Lung microvascular endothelial cell (primary cell): ENCODE data around the gene PSMD12. TPM values are rescaled to one million over a fixed set of nuclear protein-coding genes. Genes with fewer than 3 reads are reported as not detected.
"Not testable (repeated sequence)": the region's sequence is repeated elsewhere in the genome, so short reads cannot be mapped to it uniquely, and the experiment has no call there.

Experiments
- DNase-seq, 2 donors: peaks; one replicate each; pipeline versions ENCODE4 v3.0.0 to v3.0.0-alpha.2; 2010; ENCODE audit warnings: low read depth in 2 of 2
- total RNA-seq: library from RNA; depleted of rRNA; stranded (reverse); fragments of >200 nt; gene quantifications from 2 replicates; pipeline ENCODE4 v1.2.1, GENCODE V29; 2014

The PSMD12 gene
- total RNA-seq = 16.6 and 21.0 TPM in 2 replicates

GRCh38 chr17:67366193-67367157 lies at the start of gene PSMD12:
Gene PSMD12 (minus strand): TSS chr17:67366577. CDS start chr17:67366519, 58 bp downstream.
- peak; percentile 93 to 95 for DNase-seq

DNA sequence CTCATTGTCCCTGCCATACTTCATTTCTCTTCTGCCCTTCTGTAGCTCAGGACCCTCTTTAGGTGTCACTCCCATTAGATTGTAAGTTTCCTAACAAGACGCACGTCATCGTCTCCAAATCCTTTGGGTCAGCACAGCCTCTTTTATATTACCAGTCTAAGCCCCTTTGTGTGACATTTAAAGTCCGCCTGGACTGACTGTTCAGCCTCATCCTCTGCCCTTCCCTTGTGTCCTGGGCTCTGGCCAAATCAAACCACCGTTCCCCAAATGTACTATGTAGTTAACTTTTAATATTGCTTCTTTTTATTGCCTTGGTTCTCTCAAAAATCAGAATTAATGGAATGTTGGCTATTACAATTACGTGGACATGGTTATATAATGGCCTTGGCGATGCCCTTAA lies 48.9 kb upstream of the PSMD12 start:
- DNase-seq = no peak

DNA sequence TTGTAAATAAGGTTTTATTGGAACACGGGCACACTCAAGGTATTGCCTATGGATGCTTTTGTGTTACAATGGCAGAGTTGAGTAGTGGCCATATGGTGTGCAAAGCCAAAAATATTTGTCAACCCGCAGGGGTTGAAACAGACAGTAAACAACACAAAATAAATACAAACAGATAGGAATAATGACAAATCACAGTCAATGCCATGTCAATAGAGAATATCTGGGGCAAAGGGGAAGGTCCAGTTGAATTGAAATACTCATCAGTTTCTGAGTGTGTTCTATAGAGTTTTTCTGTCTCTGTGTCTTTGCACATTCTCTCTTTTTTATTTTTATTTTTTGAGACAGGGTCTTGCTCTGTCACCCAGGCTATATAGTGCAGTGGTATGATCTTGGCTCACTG lies 48.2 kb upstream of the PSMD12 start:
- DNase-seq = no peak

- DNase-seq = no peak
These were observed 47.8 kb upstream of the PSMD12 start for GRCh38 chr17:67414130-67414529.

- no peak for DNase-seq
These were observed 47.0 kb upstream of the PSMD12 start for GRCh38 chr17:67413388-67413787.

DNA sequence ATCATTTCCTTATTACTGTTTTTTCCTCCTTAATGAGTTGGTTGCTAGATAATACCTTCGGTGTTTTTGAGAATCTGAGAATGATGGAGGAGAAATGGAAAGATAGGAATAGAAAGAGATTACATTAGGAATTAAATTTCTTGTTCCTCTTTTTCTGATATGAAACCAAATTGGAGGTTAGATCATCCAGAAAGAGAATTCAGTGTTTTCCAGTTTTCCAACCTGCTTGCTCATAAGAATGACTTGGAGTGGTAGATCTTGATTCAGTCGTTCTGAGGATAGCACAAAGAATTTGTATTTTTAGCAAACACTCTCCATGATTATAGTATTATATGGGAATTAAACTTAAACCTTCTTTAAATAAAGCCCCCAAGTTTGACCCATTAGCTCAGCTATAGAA lies 46.6 kb upstream of the PSMD12 start:
- DNase-seq = no peak

GRCh38 chr17:67412032-67412431 lies 45.7 kb upstream of the PSMD12 start:
- DNase-seq = no peak

- DNase-seq = no peak
These were observed 45.0 kb upstream of the PSMD12 start for GRCh38 chr17:67411397-67411796.

GRCh38 chr17:67408455-67408830 lies 42.1 kb upstream of the PSMD12 start:
- DNase-seq = not testable (repeated sequence)

DNA sequence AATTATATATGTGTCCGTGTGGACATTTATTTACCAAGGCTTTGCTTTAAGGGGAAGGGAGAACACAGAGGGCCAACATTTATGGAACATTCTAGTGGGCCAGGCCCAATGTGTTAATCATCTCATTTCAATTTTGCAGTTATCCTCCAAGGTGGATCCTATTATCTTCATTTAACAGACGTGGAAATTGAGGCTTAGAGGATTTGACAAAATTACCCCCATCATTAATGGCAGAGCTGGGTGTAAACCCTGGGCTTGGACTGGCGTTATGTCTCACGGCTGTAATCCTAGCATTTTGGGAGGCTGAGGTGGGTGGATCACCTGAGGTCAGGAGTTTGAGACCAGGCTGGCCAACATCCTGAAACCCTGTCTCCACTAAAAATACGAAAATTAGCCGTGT lies 37.1 kb upstream of the PSMD12 start:
- no peak for DNase-seq

DNA sequence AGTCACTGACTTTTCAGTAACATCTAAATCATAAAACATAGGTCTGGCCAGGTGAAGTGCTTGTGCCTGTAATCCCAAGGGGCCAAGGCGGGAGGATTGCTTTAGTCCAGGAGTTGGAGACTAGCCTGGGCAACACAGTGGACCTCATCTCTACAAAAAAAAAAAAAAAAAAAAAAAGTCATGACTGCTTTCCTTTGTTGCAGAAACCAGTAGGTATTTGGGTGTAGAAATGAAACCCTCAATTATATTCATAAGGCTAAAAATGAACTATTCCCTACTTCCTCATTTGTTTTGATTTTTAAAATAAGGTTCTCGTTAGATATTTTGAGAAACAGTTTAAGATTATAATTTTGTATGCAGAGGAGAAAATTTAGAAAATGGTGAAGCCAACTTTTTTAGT lies 36.7 kb upstream of the PSMD12 start:
- DNase-seq = no peak

DNA sequence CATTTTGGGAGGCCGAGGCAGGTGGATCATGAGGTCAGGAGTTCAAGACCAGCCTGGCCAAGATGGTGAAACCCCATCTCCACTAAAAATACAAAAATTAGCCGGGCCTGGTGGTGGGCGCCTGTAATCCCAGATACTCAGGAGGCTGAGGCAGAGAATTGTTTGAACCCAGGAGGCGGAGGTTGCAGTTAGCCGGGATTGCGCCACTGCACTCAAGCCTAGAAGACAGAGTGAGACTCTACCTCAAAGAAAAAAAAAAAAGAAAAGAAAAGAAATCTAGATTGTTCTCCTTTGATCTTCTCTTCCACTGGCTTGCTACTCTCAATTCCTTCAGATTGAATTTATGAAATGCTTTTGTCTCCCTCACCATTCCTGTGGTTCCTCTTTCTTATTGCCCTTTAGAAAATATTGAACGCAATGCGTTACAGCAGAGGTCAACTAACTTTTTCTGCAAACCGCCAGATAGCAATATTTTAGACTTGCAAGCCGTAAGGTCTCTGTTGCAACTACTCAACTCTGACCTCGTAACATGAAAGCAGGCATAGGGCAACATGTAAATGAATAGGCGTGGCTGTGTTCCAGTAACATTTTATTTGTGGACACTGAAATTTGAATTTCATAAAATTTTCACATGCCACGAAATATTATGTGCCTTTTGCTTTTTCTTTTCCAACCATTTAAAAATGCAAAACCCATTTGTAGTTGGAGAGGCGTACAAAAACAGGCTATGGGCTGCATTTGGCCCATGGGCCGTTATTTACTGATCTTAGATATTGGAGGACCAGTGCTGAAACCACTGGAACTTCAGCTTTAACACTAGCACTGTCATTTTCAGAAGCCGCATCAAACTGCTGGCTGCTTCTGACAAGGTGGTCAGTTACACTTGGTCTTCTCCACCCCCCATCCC lies 35.5 kb upstream of the PSMD12 start:
- DNase-seq = no peak

DNA sequence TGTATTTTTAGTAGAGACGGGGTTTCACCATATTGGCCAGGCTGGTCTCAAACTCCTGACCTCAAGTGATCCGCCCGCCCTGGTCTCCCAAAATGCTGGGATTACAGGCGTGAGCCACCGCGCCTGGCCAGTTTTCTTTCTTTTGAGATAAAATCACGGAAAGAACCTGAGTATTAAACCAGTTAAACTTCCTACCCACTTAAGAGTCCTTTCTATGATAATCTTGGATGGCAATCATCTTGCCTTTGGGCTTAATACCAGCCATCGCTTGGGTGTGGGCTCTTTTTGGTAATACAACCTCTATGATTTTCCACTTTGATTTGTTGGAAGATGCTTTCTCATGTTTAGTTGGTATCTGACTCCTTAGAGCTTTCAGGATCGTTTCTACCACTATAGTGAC lies 34.7 kb upstream of the PSMD12 start:
- DNase-seq = no peak

DNA sequence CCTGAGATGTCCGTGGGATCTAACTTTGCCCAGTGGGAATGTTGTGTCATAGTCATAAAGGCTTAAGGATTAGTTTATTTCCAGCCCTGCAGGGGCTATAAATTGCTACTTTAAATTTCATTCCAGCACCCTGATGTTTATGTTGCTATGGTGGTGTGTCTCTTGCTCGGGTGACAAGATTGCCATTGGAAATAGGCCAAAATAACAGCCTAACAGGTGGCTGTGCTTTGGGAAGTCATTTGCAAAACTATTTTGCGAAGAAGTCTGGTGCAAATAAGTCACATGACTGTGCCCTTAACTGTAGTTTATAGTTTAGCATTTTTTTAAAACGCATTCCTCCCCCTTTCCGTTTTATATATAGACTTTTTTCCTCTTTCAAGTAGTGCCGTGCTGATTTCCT lies 33.8 kb upstream of the PSMD12 start:
- DNase-seq = peak; percentile 40 to 57

DNA sequence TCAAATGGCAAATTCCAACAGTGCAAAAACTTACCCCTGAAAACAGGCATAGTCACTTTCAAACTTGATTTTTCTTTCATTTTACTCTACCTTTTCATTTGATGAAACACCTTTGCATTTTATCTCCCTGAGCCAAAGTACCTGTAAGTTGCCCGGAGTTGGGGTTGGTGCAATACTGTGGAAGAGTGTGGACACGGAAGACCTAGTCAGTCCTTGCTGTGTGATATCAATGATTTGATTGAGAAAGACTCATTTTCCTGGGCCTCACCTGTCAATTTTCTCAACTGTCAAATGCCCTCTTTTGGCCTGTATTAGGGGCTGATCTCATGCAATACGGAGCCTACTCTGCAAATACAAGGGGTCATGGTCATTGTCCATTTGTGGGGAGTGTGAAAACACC lies 33.3 kb upstream of the PSMD12 start:
- no peak for DNase-seq

DNA sequence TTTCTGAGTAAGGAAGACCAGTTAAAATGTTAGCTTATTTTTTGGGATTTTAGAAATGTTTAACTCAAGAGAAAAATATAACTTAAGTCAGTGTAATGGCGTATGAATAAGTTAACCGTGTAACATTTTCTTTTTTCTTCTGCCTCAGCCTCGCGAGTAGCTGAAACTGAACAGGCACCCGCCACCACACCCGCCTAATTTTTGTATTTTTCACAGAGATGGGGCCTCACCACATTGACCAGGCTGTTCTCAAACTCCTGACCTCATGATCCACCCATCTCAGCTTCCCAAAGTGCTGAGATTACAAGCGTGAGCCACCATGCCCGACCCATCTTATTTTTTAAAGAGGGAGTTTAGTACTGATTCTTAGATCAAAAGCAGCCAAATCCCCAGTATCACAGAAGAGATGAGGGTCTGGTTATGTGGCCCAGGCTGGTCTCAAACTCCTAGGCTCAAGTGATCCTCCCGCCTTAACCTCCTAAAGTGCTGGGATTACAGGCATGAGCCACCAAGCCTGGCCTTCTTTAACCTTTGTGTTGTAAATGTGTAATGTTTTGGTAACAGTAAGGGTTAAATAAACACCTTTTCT lies 27.5 kb upstream of the PSMD12 start:
- DNase-seq = no peak

- DNase-seq = no peak
These were observed 25.7 kb upstream of the PSMD12 start for GRCh38 chr17:67392111-67392510.

DNA sequence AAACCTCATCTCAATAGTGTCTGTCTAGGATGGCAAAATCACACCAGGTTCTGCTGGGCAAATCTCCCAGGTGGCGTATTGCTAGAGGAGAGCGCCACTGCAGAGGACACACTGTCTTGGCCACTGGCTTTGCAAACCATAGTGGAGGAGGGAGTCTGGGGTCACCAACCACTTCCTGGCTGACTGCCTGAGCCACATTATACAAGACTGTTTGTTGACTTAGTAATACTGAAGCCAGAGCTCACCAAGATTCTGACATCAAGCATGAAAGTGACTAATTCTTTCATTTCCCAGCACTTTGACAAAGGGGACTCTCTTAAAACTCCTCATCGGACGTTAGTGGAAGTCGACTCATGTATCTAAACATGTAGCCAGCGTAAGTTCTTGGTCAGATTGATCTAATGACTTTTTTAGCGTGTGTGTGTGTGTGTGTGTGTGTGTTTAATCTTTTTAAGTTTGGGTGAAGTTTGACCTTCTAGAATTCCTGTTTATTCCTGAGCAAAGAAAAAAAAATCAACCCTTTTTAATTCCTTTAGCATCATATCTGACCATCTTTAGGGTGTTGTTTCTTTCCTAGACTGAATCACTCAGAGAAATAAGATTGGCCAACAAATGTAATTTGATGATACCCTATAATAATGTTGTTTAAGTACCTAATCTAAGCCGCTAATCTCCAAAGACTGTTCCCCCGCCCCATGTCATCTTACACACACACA lies 24.4 kb upstream of the PSMD12 start:
- peak; percentile 30 to 97 for DNase-seq

DNA sequence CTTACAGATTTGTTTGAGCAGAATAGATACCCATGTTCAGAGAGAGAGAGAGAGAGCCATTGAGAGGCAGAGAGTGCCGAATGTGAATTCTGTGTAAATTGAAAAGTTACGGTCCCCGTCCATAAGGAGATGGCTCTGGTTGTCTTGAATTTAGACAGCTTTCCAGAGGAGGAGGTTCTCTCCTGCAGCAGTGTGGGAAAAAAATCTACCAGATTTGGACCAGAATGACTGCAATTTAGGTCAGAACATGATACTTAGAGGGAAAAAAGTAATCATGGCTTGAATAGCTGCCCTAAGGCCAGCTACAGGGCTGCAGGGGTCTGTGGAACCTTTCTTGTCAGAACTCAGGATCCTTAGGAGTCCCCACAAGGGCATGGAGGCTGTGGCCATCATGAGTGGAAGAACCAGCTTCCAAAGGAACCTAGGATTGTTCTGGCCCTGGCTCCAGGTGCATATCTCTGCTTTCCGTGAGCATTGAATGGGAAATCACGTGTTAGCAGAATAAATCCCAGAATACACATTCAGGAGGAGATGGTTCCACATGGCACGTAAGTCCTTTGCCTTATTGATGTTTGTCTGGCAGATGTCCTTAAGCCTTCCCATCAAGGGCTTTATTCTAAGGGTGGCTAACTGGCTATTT lies 23.7 kb upstream of the PSMD12 start:
- DNase-seq = no peak

DNA sequence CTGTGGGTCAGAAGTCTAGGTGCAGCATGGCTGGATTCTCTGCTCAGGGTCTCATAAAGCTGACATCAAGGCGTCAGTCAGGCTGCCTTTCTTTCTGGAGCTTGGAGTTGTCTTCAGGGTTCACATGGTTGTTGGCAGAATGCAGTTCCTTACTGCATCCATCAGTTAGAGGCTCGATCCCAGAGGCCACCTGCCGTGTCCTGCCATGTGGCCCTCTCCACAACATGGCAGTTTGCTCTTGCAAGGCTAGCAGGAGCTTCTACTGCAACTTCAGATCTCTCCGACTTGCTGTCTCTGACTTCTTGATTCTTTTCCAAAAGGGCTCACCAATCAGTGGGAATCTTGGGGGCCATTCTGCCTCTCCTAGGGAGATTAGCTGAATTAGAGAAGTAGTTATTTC lies 22.6 kb upstream of the PSMD12 start:
- DNase-seq = no peak

DNA sequence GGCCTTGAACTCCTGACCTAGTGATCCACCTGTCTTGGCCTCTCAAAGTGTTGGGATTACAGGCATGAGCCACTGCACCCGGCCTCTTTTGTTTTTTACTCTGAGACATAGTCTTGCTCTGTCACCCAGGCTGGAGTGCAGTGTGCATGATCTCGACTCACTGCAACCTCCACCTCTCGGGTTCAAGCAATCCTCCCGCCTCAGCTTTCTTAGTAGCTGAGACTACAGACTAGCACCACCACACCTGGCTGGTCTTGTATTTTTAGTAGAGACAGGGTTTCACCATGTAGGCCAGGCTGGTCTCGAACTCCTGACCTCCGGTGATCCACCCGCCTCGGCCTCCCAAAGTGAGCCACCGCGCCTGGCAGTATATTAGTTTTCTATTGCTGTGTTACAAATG lies 22.2 kb upstream of the PSMD12 start:
- DNase-seq = not testable (repeated sequence)
